Fibroblast of villous mesenchyme (primary cell): ENCODE measurements around the gene COLQ. TPM values are rescaled to one million over a fixed set of nuclear protein-coding genes. Genes with fewer than 3 reads are reported as not detected.
A peak's percentile ranks its signal among the peaks of the same experiment; 100 is the strongest.
"Not testable (repeated sequence)": the region's sequence is repeated elsewhere in the genome, so short reads cannot be mapped to it uniquely, and the experiment has no call there.

Experiments
- DNase-seq: peaks from one replicate; pipeline ENCODE4 v3.0.0-alpha.2; 2010; ENCODE audit warnings: low read depth
- H3K4me3 ChIP-seq: 2 replicates; pipeline ENCODE4 v1.5.1; 2011; ENCODE audit warnings: low read depth, mild to moderate bottlenecking, low read length
- total RNA-seq: library from RNA; depleted of rRNA; stranded (reverse); fragments of >200 nt; gene quantifications from 2 replicates; pipeline ENCODE4 v1.2.3, GENCODE V29; 2012
- TF ChIP-seq, protein P1 (sequence below): IDR thresholded peaks from 2 replicates; pipeline ENCODE4 v1.5.1; 2012; ENCODE audit warnings: low read depth, mild to moderate bottlenecking, low read length; ENCODE audit not compliant: insufficient read depth

The COLQ gene
- total RNA-seq, 1 donor = 0.43 TPM

DNA sequence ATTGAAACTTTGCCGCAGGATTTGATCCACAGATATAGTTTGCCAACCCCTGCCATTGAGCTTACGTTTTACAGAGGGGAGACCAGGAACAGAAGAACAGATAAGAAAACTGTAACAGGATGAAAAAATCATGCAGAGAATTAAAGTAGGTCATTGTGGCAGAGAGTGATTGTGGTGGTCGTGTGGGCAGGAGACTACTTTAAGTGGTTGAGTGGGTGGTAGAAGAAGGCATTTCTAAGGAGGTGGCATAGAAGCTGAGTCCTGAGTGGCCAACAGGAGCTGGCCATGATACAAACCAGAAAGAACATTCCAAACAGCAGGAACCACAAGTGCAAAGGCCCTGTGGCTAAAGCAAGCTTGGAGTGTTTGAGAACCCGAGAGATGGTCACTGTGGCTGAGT lies 34.5 kb downstream of the COLQ start:
- no peak overlapping the region for H3K4me3 ChIP-seq
- DNase-seq = no peak
- TF ChIP-seq, protein P1, sequence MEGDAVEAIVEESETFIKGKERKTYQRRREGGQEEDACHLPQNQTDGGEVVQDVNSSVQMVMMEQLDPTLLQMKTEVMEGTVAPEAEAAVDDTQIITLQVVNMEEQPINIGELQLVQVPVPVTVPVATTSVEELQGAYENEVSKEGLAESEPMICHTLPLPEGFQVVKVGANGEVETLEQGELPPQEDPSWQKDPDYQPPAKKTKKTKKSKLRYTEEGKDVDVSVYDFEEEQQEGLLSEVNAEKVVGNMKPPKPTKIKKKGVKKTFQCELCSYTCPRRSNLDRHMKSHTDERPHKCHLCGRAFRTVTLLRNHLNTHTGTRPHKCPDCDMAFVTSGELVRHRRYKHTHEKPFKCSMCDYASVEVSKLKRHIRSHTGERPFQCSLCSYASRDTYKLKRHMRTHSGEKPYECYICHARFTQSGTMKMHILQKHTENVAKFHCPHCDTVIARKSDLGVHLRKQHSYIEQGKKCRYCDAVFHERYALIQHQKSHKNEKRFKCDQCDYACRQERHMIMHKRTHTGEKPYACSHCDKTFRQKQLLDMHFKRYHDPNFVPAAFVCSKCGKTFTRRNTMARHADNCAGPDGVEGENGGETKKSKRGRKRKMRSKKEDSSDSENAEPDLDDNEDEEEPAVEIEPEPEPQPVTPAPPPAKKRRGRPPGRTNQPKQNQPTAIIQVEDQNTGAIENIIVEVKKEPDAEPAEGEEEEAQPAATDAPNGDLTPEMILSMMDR = no peak

DNA sequence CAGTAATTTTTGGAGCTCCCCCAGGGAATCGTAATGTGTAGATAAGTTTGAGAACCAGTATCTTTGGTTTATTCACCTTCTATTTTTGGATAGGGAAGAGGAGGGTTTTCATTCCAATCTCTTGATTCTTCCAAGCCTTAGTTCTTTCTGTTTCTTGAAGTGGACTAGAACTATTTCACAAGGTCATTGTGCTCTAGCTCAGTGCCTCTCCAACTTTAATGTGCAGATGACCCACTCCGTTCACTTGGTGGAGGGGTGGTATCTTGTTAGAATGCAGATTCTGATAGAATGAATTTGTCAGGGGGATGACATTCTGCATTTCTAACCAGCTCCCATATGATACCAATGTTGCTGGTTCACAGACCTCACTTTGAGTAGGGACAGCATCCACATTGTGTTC lies 35.5 kb downstream of the COLQ start:
- TF ChIP-seq, protein P1 = no peak
- H3K4me3 ChIP-seq = no peak overlapping the region
- no peak for DNase-seq

DNA sequence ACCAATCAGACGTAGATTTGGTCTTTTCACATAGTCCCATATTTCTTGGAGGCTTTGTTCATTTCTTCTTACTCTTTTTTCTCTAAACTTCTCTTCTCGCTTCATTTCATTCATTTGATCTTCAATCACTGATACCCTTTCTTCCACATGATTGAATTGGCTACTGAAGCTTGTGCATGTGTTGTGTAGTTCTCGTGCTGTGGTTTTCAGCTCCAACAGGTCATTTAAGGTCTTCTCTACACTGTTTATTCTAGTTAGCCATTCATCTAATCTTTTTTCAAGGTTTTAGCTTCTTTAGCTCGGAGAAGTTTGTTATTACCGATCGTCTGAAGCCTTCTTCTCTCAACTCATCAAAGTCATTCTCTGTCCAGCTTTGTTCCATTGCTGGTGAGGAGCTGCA lies 37.0 kb downstream of the COLQ start:
- H3K4me3 ChIP-seq, DNase-seq: not testable (repeated sequence)

- DNase-seq = no peak
- TF ChIP-seq, protein P1 = no peak
- no peak overlapping the region for H3K4me3 ChIP-seq
Measured at GRCh38 chr3:15479400-15480224, 41.9 kb downstream of the COLQ start.

DNA sequence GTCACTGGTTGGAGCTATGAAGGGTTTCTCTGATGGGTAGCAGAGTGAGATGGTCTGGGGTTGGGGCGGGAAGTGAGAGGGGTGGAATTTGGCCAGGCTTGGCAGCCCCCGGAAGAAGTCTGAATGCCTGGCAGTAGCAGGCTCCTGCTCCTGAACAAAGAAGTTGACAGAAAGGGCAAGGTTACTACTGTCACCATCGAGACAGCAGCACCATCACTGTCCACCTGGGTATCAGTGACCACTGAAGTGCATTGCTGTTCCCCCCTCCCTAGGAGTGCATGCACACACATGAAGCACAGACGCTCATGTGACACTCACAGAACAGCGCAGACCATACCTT lies 42.9 kb downstream of the COLQ start:
- TF ChIP-seq, protein P1 = no peak
- no peak overlapping the region for H3K4me3 ChIP-seq
- DNase-seq = no peak

DNA sequence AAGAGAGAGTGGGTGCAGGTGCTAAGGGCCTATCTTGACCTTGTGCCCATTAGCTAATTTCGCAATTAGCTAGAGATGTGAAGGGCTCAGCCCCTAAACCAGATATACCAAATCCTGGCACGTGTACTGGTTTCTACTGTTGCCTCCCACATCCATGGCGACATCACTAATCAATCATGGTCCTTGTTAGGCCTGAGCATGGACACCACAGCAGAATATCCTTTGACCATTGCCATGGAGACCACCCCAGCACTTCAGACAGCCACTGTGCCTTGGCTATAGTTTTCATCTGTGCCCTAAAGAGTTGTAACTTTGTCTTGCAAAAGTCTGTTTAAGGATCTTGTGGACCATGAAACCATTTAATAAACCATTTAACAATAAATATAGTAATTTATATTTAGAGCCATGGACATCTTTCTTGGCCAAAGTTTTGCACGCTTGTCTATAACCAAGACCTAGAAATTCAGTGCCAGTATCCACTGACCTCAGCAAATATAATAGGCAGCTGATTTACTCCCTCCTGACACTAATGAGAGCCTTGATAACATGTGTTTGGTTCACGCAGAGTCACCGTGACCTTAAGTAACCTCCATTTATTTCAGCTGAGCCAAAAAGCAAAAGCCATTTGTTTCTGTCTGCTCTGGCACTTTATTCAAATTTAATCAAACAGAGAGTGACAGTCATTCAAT lies 43.4 kb downstream of the COLQ start:
- no peak overlapping the region for H3K4me3 ChIP-seq
- DNase-seq = no peak
- TF ChIP-seq, protein P1 = no peak

DNA sequence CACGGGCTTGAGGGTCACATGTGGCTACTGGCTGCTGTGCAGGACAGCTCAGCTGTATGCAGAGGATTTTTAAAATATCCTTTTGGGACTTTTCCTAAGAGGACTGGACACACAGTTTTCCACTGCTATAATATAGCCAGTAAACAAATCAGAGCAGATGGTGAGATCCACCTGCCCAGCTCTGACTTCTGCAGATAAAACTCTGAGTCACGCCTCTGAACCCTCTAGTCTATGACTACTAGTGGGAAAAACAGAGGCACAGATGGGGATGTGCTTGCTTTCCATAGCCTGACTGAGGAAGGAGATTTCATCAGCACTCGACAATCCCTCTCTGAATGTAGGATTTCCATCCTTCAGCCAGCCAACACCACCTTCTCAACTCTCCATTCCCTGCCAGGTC lies 45.1 kb downstream of the COLQ start:
- no peak overlapping the region for H3K4me3 ChIP-seq
- TF ChIP-seq, protein P1 = no peak
- DNase-seq = peak; percentile 16
